Fibroblast of lung (primary cell): ENCODE results near the gene KIAA1328.

Experiments used
- EZH2 ChIP-seq: IDR thresholded peaks from 2 replicates; pipeline ENCODE4 v1.5.1; 2012; ENCODE audit warnings: low read length, control low read depth, mild to moderate bottlenecking; ENCODE audit errors: missing control alignments
- TF ChIP-seq, protein P1 (sequence below), 2 donors: IDR thresholded peaks in 1 of 2; conservative IDR thresholded peaks in 1 of 2; 1 replicate in 1 of 2; 2 replicates in 1 of 2; pipeline ENCODE4 v1.5.1; 2011 to 2012; ENCODE audit warnings: low read length in 2 of 2, control low read depth in 1 of 2, inconsistent platforms in 1 of 2, low read depth in 1 of 2, mild to moderate bottlenecking in 1 of 2

- TF ChIP-seq, protein P1, sequence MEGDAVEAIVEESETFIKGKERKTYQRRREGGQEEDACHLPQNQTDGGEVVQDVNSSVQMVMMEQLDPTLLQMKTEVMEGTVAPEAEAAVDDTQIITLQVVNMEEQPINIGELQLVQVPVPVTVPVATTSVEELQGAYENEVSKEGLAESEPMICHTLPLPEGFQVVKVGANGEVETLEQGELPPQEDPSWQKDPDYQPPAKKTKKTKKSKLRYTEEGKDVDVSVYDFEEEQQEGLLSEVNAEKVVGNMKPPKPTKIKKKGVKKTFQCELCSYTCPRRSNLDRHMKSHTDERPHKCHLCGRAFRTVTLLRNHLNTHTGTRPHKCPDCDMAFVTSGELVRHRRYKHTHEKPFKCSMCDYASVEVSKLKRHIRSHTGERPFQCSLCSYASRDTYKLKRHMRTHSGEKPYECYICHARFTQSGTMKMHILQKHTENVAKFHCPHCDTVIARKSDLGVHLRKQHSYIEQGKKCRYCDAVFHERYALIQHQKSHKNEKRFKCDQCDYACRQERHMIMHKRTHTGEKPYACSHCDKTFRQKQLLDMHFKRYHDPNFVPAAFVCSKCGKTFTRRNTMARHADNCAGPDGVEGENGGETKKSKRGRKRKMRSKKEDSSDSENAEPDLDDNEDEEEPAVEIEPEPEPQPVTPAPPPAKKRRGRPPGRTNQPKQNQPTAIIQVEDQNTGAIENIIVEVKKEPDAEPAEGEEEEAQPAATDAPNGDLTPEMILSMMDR (conservative IDR thresholded peaks at IDR 0.05 in 1 of 2, IDR thresholded peaks at IDR 0.05 in 1 of 2; ENCODE audit: low read depth in 1 of 2, low read length in 2 of 2) = no peak
- TF ChIP-seq EZH2 = no peak
Observed at GRCh38 chr18:37160038-37160820, 331.3 kb downstream of the KIAA1328 start.
